GM12874 (cell line): ENCODE results near the gene SLC22A16.

Experiments used
- CTCF ChIP-seq: IDR thresholded peaks from 2 replicates; pipeline ENCODE4 v1.5.1; 2011; ENCODE audit warnings: low read depth, mild to moderate bottlenecking, control low read depth, low read length, moderate library complexity; ENCODE audit not compliant: insufficient read depth

The SLC22A16 gene

GRCh38 chr6:110471726-110472365 is 4.6 kb downstream of the SLC22A16 start:
- TF ChIP-seq CTCF, result no peak

GRCh38 chr6:110468731-110469130 is 7.7 kb downstream of the SLC22A16 start:
- no peak for TF ChIP-seq CTCF

- no peak for TF ChIP-seq CTCF
Observed at GRCh38 chr6:110467566-110468140, 8.8 kb downstream of the SLC22A16 start.

GRCh38 chr6:110462884-110463481 is 13.4 kb downstream of the SLC22A16 start:
- no peak for TF ChIP-seq CTCF

GRCh38 chr6:110461376-110461775 is 15.0 kb downstream of the SLC22A16 start:
- no peak for TF ChIP-seq CTCF

- TF ChIP-seq CTCF, result no peak
Observed at GRCh38 chr6:110459137-110459536, 17.3 kb downstream of the SLC22A16 start.

- TF ChIP-seq CTCF, result no peak
Observed at GRCh38 chr6:110458476-110458875, 17.9 kb downstream of the SLC22A16 start.
